NT2/D1 (cell line): ENCODE measurements around the gene SORCS3.

Source experiments
- DNase-seq: peaks from one replicate; pipeline ENCODE4 v3.0.0-alpha.2; 2011; ENCODE audit warnings: low read depth, low spot score
- H3K27me3 ChIP-seq: 2 replicates; pipeline ENCODE4 v1.6.0; 2011; ENCODE audit warnings: mild to moderate bottlenecking; ENCODE audit not compliant: insufficient read length, insufficient read depth
- H3K36me3 ChIP-seq: 2 replicates; pipeline ENCODE4 v1.6.1; 2011; ENCODE audit warnings: mild to moderate bottlenecking, low read length, mixed read lengths; ENCODE audit not compliant: insufficient read depth, insufficient read length
- H3K4me1 ChIP-seq: 2 replicates; pipeline ENCODE4 v1.5.1; 2011; ENCODE audit not compliant: insufficient read depth, insufficient read length
- H3K4me3 ChIP-seq: 2 replicates; pipeline ENCODE4 v1.5.1; 2011; ENCODE audit warnings: low read depth; ENCODE audit not compliant: insufficient read length
- H3K9ac ChIP-seq: 2 replicates; pipeline ENCODE4 v1.6.0; 2011; ENCODE audit warnings: low read depth; ENCODE audit not compliant: insufficient read length
- H3K9me3 ChIP-seq: 2 replicates; pipeline ENCODE4 v1.5.1; 2011; ENCODE audit warnings: mild to moderate bottlenecking, low read length; ENCODE audit not compliant: insufficient read depth
- SUZ12 ChIP-seq: IDR thresholded peaks from 2 replicates; pipeline ENCODE4 v1.6.1; 2011; ENCODE audit not compliant: insufficient read length, insufficient read depth; ENCODE audit errors: extremely low read depth
- YY1 ChIP-seq: IDR thresholded peaks from 2 replicates; pipeline ENCODE4 v1.6.1; 2011; ENCODE audit not compliant: insufficient read length, insufficient read depth
- ZNF274 ChIP-seq: IDR thresholded peaks from 2 replicates; pipeline ENCODE4 v1.6.1; 2011; ENCODE audit warnings: mild to moderate bottlenecking, low read depth, low read length

Gene SORCS3

GRCh38 chr10:105145711-105146110, 504.6 kb downstream of the SORCS3 start:
- H3K27me3 ChIP-seq, result no peaks in the 10 kb centered on the region
- TF ChIP-seq SUZ12 (no peak), ZNF274 (no peak), YY1 (no peak)
- no peak overlapping the region for H3K9ac ChIP-seq
- no peak overlapping the region for H3K4me3 ChIP-seq
- no peaks in the 10 kb centered on the region for H3K9me3 ChIP-seq
- no peaks in the 10 kb centered on the region for H3K36me3 ChIP-seq
- no peaks in the 10 kb centered on the region for H3K4me1 ChIP-seq
- no peak for DNase-seq

- no peaks in the 10 kb centered on the region for H3K36me3 ChIP-seq
- no peak for DNase-seq
- H3K9ac ChIP-seq, result no peak overlapping the region
- no peaks in the 10 kb centered on the region for H3K9me3 ChIP-seq
- TF ChIP-seq ZNF274, result no peak
- no peak for TF ChIP-seq SUZ12
- TF ChIP-seq YY1, result no peak
- H3K4me1 ChIP-seq, result no peaks in the 10 kb centered on the region
- no peaks in the 10 kb centered on the region for H3K27me3 ChIP-seq
- no peak overlapping the region for H3K4me3 ChIP-seq
Observed at GRCh38 chr10:105146436-105146835, 505.3 kb downstream of the SORCS3 start.

- no peak overlapping the region for H3K4me3 ChIP-seq
- H3K9me3 ChIP-seq, result no peaks in the 10 kb centered on the region
- H3K9ac ChIP-seq, result no peak overlapping the region
- DNase-seq, result no peak
- no peaks in the 10 kb centered on the region for H3K36me3 ChIP-seq
- H3K4me1 ChIP-seq, result no peaks in the 10 kb centered on the region
- no peak for TF ChIP-seq YY1
- TF ChIP-seq SUZ12, result no peak
- no peak for TF ChIP-seq ZNF274
- no peaks in the 10 kb centered on the region for H3K27me3 ChIP-seq
Observed at GRCh38 chr10:105148456-105148855, 507.4 kb downstream of the SORCS3 start.

- H3K4me3 ChIP-seq, result no peak overlapping the region
- TF ChIP-seq SUZ12, result no peak
- TF ChIP-seq ZNF274, result no peak
- TF ChIP-seq YY1, result no peak
- H3K36me3 ChIP-seq, result no peaks in the 10 kb centered on the region
- DNase-seq, result no peak
- H3K9me3 ChIP-seq, result no peaks in the 10 kb centered on the region
- H3K9ac ChIP-seq, result no peak overlapping the region
- no peaks in the 10 kb centered on the region for H3K4me1 ChIP-seq
- H3K27me3 ChIP-seq, result no peaks in the 10 kb centered on the region
Observed at GRCh38 chr10:105148921-105149320, 507.8 kb downstream of the SORCS3 start.

GRCh38 chr10:105149371-105149891, 508.3 kb downstream of the SORCS3 start:
- no peaks in the 10 kb centered on the region for H3K36me3 ChIP-seq
- DNase-seq, result no peak
- no peak overlapping the region for H3K4me3 ChIP-seq
- H3K27me3 ChIP-seq, result no peaks in the 10 kb centered on the region
- no peak for TF ChIP-seq SUZ12
- no peak for TF ChIP-seq YY1
- TF ChIP-seq ZNF274, result no peak
- H3K9ac ChIP-seq, result no peak overlapping the region
- no peaks in the 10 kb centered on the region for H3K9me3 ChIP-seq
- H3K4me1 ChIP-seq, result no peaks in the 10 kb centered on the region

- H3K4me3 ChIP-seq, result no peak overlapping the region
- DNase-seq, result no peak
- no peaks in the 10 kb centered on the region for H3K9me3 ChIP-seq
- H3K36me3 ChIP-seq, result no peaks in the 10 kb centered on the region
- no peaks in the 10 kb centered on the region for H3K4me1 ChIP-seq
- no peak for TF ChIP-seq ZNF274
- TF ChIP-seq YY1, result no peak
- TF ChIP-seq SUZ12, result no peak
- no peak overlapping the region for H3K9ac ChIP-seq
- no peaks in the 10 kb centered on the region for H3K27me3 ChIP-seq
Observed at GRCh38 chr10:105150259-105150880, 509.3 kb downstream of the SORCS3 start.

- TF ChIP-seq YY1 (no peak), ZNF274 (no peak), SUZ12 (no peak)
- Histone ChIP-seq H3K9me3 (no peaks in the 10 kb centered on the region), H3K9ac (no peak overlapping the region), H3K27me3 (no peaks in the 10 kb centered on the region), H3K36me3 (no peaks in the 10 kb centered on the region), H3K4me3 (no peak overlapping the region), H3K4me1 (no peaks in the 10 kb centered on the region)
- DNase-seq, result no peak
Observed at GRCh38 chr10:105154736-105155135, 513.6 kb downstream of the SORCS3 start.
